ENCODE measurements around the gene RPL19.
A peak's percentile ranks its signal among the peaks of the same experiment; 100 is the strongest.
"Not testable (repeated sequence)": the region's sequence is repeated elsewhere in the genome, so short reads cannot be mapped to it uniquely, and the experiment has no call there.

Gene RPL19

GRCh38 chr17:39200070-39200879, at the start of gene RPL19:
TSS of gene RPL19 (plus strand) at chr17:39200283. CDS start at chr17:39200345, 62 bp downstream.
- peak; percentile 71 to 96 (median 84) for DNase-seq

- no peak for DNase-seq
These were observed 49.3 kb upstream of the RPL19 start for GRCh38 chr17:39150795-39151149.

GRCh38 chr17:39151150-39151942, 48.7 kb upstream of the RPL19 start, which contains the start of gene PLXDC1:
TSS of gene PLXDC1 (minus strand) at chr17:39151637. CDS start at chr17:39151437, 200 bp downstream.
- peak in 5 of 6 experiments; percentile 14 to 44 (median 29) for DNase-seq

GRCh38 chr17:39151943-39152818, 47.9 kb upstream of the RPL19 start:
- peak; percentile 12 to 74 (median 42) for DNase-seq

GRCh38 chr17:39153599-39154051, 46.5 kb upstream of the RPL19 start:
- DNase-seq: peak; percentile 84 to 93 (median 89)

GRCh38 chr17:39155654-39156053, 44.4 kb upstream of the RPL19 start:
- no peak for DNase-seq

GRCh38 chr17:39156491-39156890, 43.6 kb upstream of the RPL19 start:
- no peak for DNase-seq

- no peak for DNase-seq
These were observed 41.5 kb upstream of the RPL19 start for GRCh38 chr17:39158623-39159022.

- DNase-seq: no peak
These were observed 38.1 kb upstream of the RPL19 start for GRCh38 chr17:39161962-39162361.

- peak; percentile 56 to 86 (median 65) for DNase-seq
These were observed 35.4 kb upstream of the RPL19 start for GRCh38 chr17:39164675-39165143.

GRCh38 chr17:39165178-39165840, 34.8 kb upstream of the RPL19 start:
- DNase-seq: peak in 1 of 6 experiments; percentile 52

- DNase-seq: no peak
These were observed 34.2 kb upstream of the RPL19 start, which contains the start of gene ARL5C for GRCh38 chr17:39165841-39166349. TSS of gene ARL5C (minus strand) at chr17:39166161. CDS start at chr17:39165760, 401 bp downstream.

- DNase-seq: no peak
These were observed 33.4 kb upstream of the RPL19 start for GRCh38 chr17:39166437-39167335.

- DNase-seq: no peak
These were observed 32.6 kb upstream of the RPL19 start for GRCh38 chr17:39167476-39167875.

GRCh38 chr17:39168503-39168902, 31.6 kb upstream of the RPL19 start:
- DNase-seq: not testable (repeated sequence)

- no peak for DNase-seq
These were observed 31.0 kb upstream of the RPL19 start for GRCh38 chr17:39169101-39169500.

GRCh38 chr17:39169518-39169917, 30.6 kb upstream of the RPL19 start:
- no peak for DNase-seq

- no peak for DNase-seq
These were observed 30.0 kb upstream of the RPL19 start for GRCh38 chr17:39170109-39170508.

GRCh38 chr17:39170558-39170957, 29.5 kb upstream of the RPL19 start:
- DNase-seq: no peak

- DNase-seq: no peak
These were observed 28.1 kb upstream of the RPL19 start for GRCh38 chr17:39171933-39172332.

GRCh38 chr17:39173080-39173479, 27.0 kb upstream of the RPL19 start:
- no peak for DNase-seq

Measured in stimulated activated naive CD4-positive, alpha-beta T cell (primary cell).